ENCODE data around the gene SMCO4.
"Not testable (repeated sequence)": the region's sequence is repeated elsewhere in the genome, so short reads cannot be mapped to it uniquely, and the experiment has no call there.

Gene SMCO4

GRCh38 chr11:93579187-93579751 is 36.1 kb upstream of the SMCO4 start:
- H3F3A ChIP-seq (ENCODE audit: insufficient read depth, low read length), result no peaks in the 10 kb centered on the region
- H3K9ac ChIP-seq (ENCODE audit: low read length), result no peak overlapping the region
- no peak for TF ChIP-seq EZH2 (IDR thresholded peaks at IDR 0.05; ENCODE audit: borderline replicate concordance, low read length)
- TF ChIP-seq CTCF (IDR thresholded peaks at IDR 0.05; ENCODE audit: low read length), result no peak
- no peaks in the 10 kb centered on the region for H4K20me1 ChIP-seq (ENCODE audit: insufficient read depth, low read length)
- H3K27me3 ChIP-seq (ENCODE audit: insufficient read depth, low read length), result no peaks in the 10 kb centered on the region
- no peak overlapping the region for H3K4me3 ChIP-seq (ENCODE audit: low read depth, low read length, poor library complexity, severe bottlenecking)
- no peak overlapping the region for H3K27ac ChIP-seq (ENCODE audit: low read depth, low read length, poor library complexity, severe bottlenecking)
- H3K9me3 ChIP-seq (ENCODE audit: low read length), result no peaks in the 10 kb centered on the region
- no peaks in the 10 kb centered on the region for H3K4me1 ChIP-seq (ENCODE audit: insufficient read depth, low read length, severe bottlenecking)
- H3K79me2 ChIP-seq (ENCODE audit: insufficient read depth, low read length), result no peaks in the 10 kb centered on the region
- H3K9me2 ChIP-seq (ENCODE audit: low read depth, low read length), result no peaks in the 10 kb centered on the region
- H2AFZ ChIP-seq (ENCODE audit: low read length), result no peak overlapping the region
- no peak overlapping the region for H3K4me2 ChIP-seq (ENCODE audit: low read length)
- no peaks in the 10 kb centered on the region for H3K36me3 ChIP-seq (ENCODE audit: insufficient read depth, low read length)

GRCh38 chr11:93577286-93577685 is 34.1 kb upstream of the SMCO4 start:
- Histone ChIP-seq H3K9ac (ENCODE audit: low read length) (no peak overlapping the region), H3K4me3 (ENCODE audit: low read depth, low read length, poor library complexity, severe bottlenecking) (no peak overlapping the region), H3F3A (ENCODE audit: insufficient read depth, low read length) (no peaks in the 10 kb centered on the region), H3K36me3 (ENCODE audit: insufficient read depth, low read length) (no peaks in the 10 kb centered on the region), H3K79me2 (ENCODE audit: insufficient read depth, low read length) (no peaks in the 10 kb centered on the region), H3K9me3 (ENCODE audit: low read length) (no peaks in the 10 kb centered on the region), H3K4me2 (ENCODE audit: low read length) (no peak overlapping the region), H3K9me2 (ENCODE audit: low read depth, low read length) (no peaks in the 10 kb centered on the region), H3K4me1 (ENCODE audit: insufficient read depth, low read length, severe bottlenecking) (no peaks in the 10 kb centered on the region), H3K27me3 (ENCODE audit: insufficient read depth, low read length) (no peaks in the 10 kb centered on the region), H4K20me1 (ENCODE audit: insufficient read depth, low read length) (no peaks in the 10 kb centered on the region), H3K27ac (ENCODE audit: low read depth, low read length, poor library complexity, severe bottlenecking) (no peak overlapping the region), H2AFZ (ENCODE audit: low read length) (no peak overlapping the region)
- no peak for TF ChIP-seq CTCF (IDR thresholded peaks at IDR 0.05; ENCODE audit: low read length)
- no peak for TF ChIP-seq EZH2 (IDR thresholded peaks at IDR 0.05; ENCODE audit: borderline replicate concordance, low read length)

- not testable (repeated sequence) for H4K20me1 ChIP-seq (ENCODE audit: insufficient read depth, low read length); H3K36me3 ChIP-seq (ENCODE audit: insufficient read depth, low read length); H3K27ac ChIP-seq (ENCODE audit: low read depth, low read length, poor library complexity, severe bottlenecking); H3K4me3 ChIP-seq (ENCODE audit: low read depth, low read length, poor library complexity, severe bottlenecking); H3K9me3 ChIP-seq (ENCODE audit: low read length); H3K9me2 ChIP-seq (ENCODE audit: low read depth, low read length); H3K4me1 ChIP-seq (ENCODE audit: insufficient read depth, low read length, severe bottlenecking); H3K9ac ChIP-seq (ENCODE audit: low read length); H3F3A ChIP-seq (ENCODE audit: insufficient read depth, low read length); H2AFZ ChIP-seq (ENCODE audit: low read length); H3K79me2 ChIP-seq (ENCODE audit: insufficient read depth, low read length); H3K4me2 ChIP-seq (ENCODE audit: low read length); H3K27me3 ChIP-seq (ENCODE audit: insufficient read depth, low read length)
Measured at GRCh38 chr11:93576870-93577269, 33.7 kb upstream of the SMCO4 start.

GRCh38 chr11:93574638-93575220 is 31.5 kb upstream of the SMCO4 start:
- H2AFZ ChIP-seq (ENCODE audit: low read length), result no peak overlapping the region
- H3K27ac ChIP-seq (ENCODE audit: low read depth, low read length, poor library complexity, severe bottlenecking), result no peak overlapping the region
- H3K79me2 ChIP-seq (ENCODE audit: insufficient read depth, low read length), result no peaks in the 10 kb centered on the region

More at GRCh38 chr11:93574638-93575220, 31.5 kb upstream of the SMCO4 start:
- Histone ChIP-seq H3K9me2 (ENCODE audit: low read depth, low read length) (no peaks in the 10 kb centered on the region), H3F3A (ENCODE audit: insufficient read depth, low read length) (no peaks in the 10 kb centered on the region), H4K20me1 (ENCODE audit: insufficient read depth, low read length) (no peaks in the 10 kb centered on the region), H3K4me2 (ENCODE audit: low read length) (no peak overlapping the region), H3K4me3 (ENCODE audit: low read depth, low read length, poor library complexity, severe bottlenecking) (no peak overlapping the region), H3K4me1 (ENCODE audit: insufficient read depth, low read length, severe bottlenecking) (no peaks in the 10 kb centered on the region), H3K9ac (ENCODE audit: low read length) (no peak overlapping the region), H3K27me3 (ENCODE audit: insufficient read depth, low read length) (no peaks in the 10 kb centered on the region), H3K9me3 (ENCODE audit: low read length) (no peaks in the 10 kb centered on the region), H3K36me3 (ENCODE audit: insufficient read depth, low read length) (no peaks in the 10 kb centered on the region)
- TF ChIP-seq EZH2 (IDR thresholded peaks at IDR 0.05; ENCODE audit: borderline replicate concordance, low read length), result no peak
- no peak for TF ChIP-seq CTCF (IDR thresholded peaks at IDR 0.05; ENCODE audit: low read length)

Data from OCI-LY1 (cell line).